GM23338 (cell line): ENCODE data around the gene HCK.

Experiments used
- CREB1 ChIP-seq: fragments of 250-450 bp; sonication (Bioruptor Pico); IDR thresholded peaks from 2 replicates; pipeline ENCODE4 v1.5.0; 2020; ENCODE audit warnings: low read depth, mild to moderate bottlenecking, moderate library complexity
- EZH2 ChIP-seq: fragments of 200-600 bp; sonication (generic); IDR thresholded peaks from one replicate; pipeline ENCODE4 v1.8.0; 2017; ENCODE audit warnings: antibody characterized with exemption, mild to moderate bottlenecking, low read depth; ENCODE audit not compliant: unreplicated experiment
- EZH2phosphoT487 ChIP-seq: fragments of 200-600 bp; sonication (generic); IDR thresholded peaks from one replicate; pipeline ENCODE4 v1.8.1; 2018; ENCODE audit warnings: antibody characterized with exemption; ENCODE audit not compliant: unreplicated experiment
- JUNB ChIP-seq: IDR thresholded peaks from one replicate; pipeline ENCODE4 v1.6.1; 2016; ENCODE audit warnings: antibody characterized with exemption; ENCODE audit not compliant: unreplicated experiment
- NANOG ChIP-seq: IDR thresholded peaks from 2 replicates; pipeline ENCODE4 v1.6.1; 2016; ENCODE audit warnings: antibody characterized with exemption, borderline replicate concordance
- POLR2AphosphoS5 ChIP-seq: IDR thresholded peaks from 2 replicates; pipeline ENCODE4 v1.6.1; 2016; ENCODE audit warnings: antibody characterized with exemption, low read depth
- STAT1 ChIP-seq: IDR thresholded peaks from one replicate; pipeline ENCODE4 v1.6.1; 2016; ENCODE audit warnings: antibody characterized with exemption; ENCODE audit not compliant: unreplicated experiment
- ZNF114 ChIP-seq: fragments of 250-450 bp; sonication (Bioruptor Pico); IDR thresholded peaks from 2 replicates; pipeline ENCODE4 v1.5.0; 2020; ENCODE audit warnings: mild to moderate bottlenecking, moderate library complexity
- ZNF331 ChIP-seq: fragments of 250-450 bp; sonication (Bioruptor Pico); IDR thresholded peaks from 2 replicates; pipeline ENCODE4 v1.5.0; 2020; ENCODE audit warnings: low read depth, mild to moderate bottlenecking, moderate library complexity
- TF ChIP-seq, protein P1 (sequence below), 2 experiments: fragments of 200-600 bp in 1 of 2; sonication (generic) in 1 of 2; conservative IDR thresholded peaks; 2 replicates each; pipeline versions ENCODE4 v1.5.1 to v1.6.1; 2016 to 2017; ENCODE audit warnings: antibody characterized with exemption in 2 of 2, low read depth in 2 of 2, mild to moderate bottlenecking in 2 of 2, moderate library complexity in 1 of 2
- TF ChIP-seq, protein P2 (sequence below): IDR thresholded peaks from one replicate; pipeline ENCODE4 v1.6.1; 2018; ENCODE audit warnings: antibody characterized with exemption; ENCODE audit not compliant: unreplicated experiment
- TF ChIP-seq, protein P3 (sequence below): IDR thresholded peaks from 2 replicates; pipeline ENCODE4 v1.6.1; 2016; ENCODE audit warnings: antibody characterized with exemption
- TF ChIP-seq, protein P4 (sequence below): fragments of 250-450 bp; sonication (Bioruptor Pico); IDR thresholded peaks from 2 replicates; pipeline ENCODE4 v1.5.0; 2020; ENCODE audit warnings: mild to moderate bottlenecking, moderate library complexity

GRCh38 chr20:32059189-32059588, 7.1 kb downstream of the HCK start:
- TF ChIP-seq POLR2AphosphoS5 (no peak), EZH2 (no peak), CREB1 (CRISPR knock-in tag) (no peak), NANOG (no peak), JUNB (no peak), ZNF331 (CRISPR knock-in tag) (no peak), STAT1 (no peak), EZH2phosphoT487 (no peak), ZNF114 (CRISPR knock-in tag) (no peak)
- TF ChIP-seq, protein P1, sequence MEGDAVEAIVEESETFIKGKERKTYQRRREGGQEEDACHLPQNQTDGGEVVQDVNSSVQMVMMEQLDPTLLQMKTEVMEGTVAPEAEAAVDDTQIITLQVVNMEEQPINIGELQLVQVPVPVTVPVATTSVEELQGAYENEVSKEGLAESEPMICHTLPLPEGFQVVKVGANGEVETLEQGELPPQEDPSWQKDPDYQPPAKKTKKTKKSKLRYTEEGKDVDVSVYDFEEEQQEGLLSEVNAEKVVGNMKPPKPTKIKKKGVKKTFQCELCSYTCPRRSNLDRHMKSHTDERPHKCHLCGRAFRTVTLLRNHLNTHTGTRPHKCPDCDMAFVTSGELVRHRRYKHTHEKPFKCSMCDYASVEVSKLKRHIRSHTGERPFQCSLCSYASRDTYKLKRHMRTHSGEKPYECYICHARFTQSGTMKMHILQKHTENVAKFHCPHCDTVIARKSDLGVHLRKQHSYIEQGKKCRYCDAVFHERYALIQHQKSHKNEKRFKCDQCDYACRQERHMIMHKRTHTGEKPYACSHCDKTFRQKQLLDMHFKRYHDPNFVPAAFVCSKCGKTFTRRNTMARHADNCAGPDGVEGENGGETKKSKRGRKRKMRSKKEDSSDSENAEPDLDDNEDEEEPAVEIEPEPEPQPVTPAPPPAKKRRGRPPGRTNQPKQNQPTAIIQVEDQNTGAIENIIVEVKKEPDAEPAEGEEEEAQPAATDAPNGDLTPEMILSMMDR (conservative IDR thresholded peaks at IDR 0.05; ENCODE audit: low read depth in 2 of 2) = no peak
- TF ChIP-seq, protein P2, sequence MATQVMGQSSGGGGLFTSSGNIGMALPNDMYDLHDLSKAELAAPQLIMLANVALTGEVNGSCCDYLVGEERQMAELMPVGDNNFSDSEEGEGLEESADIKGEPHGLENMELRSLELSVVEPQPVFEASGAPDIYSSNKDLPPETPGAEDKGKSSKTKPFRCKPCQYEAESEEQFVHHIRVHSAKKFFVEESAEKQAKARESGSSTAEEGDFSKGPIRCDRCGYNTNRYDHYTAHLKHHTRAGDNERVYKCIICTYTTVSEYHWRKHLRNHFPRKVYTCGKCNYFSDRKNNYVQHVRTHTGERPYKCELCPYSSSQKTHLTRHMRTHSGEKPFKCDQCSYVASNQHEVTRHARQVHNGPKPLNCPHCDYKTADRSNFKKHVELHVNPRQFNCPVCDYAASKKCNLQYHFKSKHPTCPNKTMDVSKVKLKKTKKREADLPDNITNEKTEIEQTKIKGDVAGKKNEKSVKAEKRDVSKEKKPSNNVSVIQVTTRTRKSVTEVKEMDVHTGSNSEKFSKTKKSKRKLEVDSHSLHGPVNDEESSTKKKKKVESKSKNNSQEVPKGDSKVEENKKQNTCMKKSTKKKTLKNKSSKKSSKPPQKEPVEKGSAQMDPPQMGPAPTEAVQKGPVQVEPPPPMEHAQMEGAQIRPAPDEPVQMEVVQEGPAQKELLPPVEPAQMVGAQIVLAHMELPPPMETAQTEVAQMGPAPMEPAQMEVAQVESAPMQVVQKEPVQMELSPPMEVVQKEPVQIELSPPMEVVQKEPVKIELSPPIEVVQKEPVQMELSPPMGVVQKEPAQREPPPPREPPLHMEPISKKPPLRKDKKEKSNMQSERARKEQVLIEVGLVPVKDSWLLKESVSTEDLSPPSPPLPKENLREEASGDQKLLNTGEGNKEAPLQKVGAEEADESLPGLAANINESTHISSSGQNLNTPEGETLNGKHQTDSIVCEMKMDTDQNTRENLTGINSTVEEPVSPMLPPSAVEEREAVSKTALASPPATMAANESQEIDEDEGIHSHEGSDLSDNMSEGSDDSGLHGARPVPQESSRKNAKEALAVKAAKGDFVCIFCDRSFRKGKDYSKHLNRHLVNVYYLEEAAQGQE = no peak
- TF ChIP-seq, protein P3, sequence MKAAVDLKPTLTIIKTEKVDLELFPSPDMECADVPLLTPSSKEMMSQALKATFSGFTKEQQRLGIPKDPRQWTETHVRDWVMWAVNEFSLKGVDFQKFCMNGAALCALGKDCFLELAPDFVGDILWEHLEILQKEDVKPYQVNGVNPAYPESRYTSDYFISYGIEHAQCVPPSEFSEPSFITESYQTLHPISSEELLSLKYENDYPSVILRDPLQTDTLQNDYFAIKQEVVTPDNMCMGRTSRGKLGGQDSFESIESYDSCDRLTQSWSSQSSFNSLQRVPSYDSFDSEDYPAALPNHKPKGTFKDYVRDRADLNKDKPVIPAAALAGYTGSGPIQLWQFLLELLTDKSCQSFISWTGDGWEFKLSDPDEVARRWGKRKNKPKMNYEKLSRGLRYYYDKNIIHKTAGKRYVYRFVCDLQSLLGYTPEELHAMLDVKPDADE = no peak
- TF ChIP-seq, protein P4, sequence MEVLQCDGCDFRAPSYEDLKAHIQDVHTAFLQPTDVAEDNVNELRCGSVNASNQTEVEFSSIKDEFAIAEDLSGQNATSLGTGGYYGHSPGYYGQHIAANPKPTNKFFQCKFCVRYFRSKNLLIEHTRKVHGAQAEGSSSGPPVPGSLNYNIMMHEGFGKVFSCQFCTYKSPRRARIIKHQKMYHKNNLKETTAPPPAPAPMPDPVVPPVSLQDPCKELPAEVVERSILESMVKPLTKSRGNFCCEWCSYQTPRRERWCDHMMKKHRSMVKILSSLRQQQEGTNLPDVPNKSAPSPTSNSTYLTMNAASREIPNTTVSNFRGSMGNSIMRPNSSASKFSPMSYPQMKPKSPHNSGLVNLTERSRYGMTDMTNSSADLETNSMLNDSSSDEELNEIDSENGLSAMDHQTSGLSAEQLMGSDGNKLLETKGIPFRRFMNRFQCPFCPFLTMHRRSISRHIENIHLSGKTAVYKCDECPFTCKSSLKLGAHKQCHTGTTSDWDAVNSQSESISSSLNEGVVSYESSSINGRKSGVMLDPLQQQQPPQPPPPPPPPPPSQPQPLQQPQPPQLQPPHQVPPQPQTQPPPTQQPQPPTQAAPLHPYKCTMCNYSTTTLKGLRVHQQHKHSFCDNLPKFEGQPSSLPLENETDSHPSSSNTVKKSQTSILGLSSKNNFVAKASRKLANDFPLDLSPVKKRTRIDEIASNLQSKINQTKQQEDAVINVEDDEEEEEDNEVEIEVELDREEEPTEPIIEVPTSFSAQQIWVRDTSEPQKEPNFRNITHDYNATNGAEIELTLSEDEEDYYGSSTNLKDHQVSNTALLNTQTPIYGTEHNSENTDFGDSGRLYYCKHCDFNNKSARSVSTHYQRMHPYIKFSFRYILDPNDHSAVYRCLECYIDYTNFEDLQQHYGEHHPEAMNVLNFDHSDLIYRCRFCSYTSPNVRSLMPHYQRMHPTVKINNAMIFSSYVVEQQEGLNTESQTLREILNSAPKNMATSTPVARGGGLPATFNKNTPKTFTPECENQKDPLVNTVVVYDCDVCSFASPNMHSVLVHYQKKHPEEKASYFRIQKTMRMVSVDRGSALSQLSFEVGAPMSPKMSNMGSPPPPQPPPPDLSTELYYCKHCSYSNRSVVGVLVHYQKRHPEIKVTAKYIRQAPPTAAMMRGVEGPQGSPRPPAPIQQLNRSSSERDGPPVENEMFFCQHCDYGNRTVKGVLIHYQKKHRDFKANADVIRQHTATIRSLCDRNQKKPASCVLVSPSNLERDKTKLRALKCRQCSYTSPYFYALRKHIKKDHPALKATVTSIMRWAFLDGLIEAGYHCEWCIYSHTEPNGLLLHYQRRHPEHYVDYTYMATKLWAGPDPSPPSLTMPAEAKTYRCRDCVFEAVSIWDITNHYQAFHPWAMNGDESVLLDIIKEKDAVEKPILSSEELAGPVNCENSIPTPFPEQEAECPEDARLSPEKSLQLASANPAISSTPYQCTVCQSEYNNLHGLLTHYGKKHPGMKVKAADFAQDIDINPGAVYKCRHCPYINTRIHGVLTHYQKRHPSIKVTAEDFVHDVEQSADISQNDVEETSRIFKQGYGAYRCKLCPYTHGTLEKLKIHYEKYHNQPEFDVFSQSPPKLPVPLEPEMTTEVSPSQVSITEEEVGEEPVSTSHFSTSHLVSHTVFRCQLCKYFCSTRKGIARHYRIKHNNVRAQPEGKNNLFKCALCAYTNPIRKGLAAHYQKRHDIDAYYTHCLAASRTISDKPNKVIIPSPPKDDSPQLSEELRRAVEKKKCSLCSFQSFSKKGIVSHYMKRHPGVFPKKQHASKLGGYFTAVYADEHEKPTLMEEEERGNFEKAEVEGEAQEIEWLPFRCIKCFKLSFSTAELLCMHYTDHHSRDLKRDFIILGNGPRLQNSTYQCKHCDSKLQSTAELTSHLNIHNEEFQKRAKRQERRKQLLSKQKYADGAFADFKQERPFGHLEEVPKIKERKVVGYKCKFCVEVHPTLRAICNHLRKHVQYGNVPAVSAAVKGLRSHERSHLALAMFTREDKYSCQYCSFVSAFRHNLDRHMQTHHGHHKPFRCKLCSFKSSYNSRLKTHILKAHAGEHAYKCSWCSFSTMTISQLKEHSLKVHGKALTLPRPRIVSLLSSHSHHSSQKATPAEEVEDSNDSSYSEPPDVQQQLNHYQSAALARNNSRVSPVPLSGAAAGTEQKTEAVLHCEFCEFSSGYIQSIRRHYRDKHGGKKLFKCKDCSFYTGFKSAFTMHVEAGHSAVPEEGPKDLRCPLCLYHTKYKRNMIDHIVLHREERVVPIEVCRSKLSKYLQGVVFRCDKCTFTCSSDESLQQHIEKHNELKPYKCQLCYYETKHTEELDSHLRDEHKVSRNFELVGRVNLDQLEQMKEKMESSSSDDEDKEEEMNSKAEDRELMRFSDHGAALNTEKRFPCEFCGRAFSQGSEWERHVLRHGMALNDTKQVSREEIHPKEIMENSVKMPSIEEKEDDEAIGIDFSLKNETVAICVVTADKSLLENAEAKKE (CRISPR knock-in tag) = no peak
